ENCODE results near the gene VPS35L.
"Not testable (repeated sequence)": the region's sequence is repeated elsewhere in the genome, so short reads cannot be mapped to it uniquely, and the experiment has no call there.

The VPS35L gene

DNA sequence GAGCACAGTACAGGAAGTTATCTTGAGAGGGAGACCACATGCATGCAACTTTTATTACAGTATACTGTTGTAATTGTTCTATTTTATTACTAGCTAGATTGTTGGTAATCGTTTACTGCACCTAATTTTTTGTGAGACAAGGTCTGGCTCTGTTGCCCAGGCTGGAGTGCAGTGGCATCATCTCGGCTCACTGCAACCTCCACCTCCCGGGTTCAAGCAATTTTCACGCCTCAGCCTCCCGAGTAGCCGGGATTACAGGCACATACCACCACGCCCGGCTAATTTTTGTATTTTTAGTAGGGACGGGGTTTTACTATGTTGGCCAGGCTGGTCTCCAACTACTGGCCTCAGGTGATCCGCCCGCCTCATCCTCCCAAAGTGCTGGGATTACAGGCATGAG is 161.2 kb downstream of the VPS35L start:
- not testable (repeated sequence) for DNase-seq

DNA sequence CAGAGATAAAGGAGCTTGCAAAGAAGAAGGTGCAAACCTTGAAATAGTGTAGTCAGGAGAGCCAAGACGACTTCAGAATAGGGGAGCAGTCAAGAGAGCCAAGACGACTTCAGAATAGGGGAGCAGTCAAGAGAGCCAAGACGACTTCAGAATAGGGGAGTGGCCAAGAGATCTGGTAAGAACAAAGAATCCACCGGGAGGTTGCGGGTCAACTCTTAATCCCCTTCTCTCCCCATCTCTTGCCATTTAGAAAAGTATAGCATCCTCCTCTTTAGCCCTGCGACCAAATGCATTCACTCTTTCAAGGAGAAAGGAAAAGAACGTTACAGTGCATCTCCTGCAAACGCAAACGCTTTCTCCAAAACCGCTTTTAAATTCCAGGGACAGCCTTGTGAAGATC is 161.8 kb downstream of the VPS35L start:
- peak; percentile 20 for DNase-seq

DNA sequence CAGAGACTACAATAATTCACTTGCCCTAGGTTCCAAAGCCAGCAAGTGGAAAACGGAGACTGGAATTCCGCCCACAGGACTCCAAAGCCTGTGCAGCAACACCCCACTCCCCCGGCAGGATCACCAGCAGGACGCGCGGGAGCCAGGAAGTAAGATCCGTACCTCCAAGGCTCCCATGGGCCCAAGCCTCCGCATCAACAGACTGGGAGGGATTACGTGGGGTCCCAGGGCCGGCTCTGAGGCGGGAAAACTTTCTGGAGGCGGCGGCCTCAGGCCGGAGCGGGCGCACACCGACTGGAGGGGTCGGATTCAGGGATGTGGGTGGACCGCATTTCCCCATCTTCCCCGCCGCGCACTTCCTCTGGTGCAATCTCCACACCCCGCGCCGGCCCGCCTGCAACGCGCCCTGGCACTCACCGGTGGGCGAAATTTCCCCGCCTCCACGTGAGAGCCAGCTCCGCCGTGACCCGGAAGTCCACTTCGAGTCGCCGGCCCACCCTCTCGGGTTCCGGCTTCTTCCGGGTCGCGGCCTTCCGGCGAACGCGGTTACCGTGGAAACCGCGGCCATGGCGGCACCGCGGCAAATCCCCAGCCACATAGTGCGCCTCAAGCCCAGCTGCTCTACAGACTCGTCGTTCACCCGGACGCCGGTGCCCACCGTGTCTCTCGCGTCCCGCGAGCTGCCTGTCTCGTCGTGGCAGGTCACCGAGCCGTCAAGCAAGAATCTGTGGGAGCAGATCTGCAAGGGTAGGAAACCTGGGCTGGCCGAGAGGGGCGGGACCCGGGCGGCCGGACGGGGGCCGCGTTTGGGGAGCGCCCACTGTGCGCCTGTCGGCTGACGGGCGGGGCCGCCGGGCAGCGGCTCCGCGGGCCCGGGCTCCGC is 162.5 kb downstream of the VPS35L start, which contains the start of the genes IQCK and KNOP1:
IQCK (plus strand) TSS at position 531 of the 883 bp plus-strand sequence; CDS start at position 567, 36 bp downstream.
KNOP1 (minus strand) TSS at position 487 of the 883 bp plus-strand sequence. CDS start 3,192 bp downstream, outside the sequence.
- peak; percentile 87 for DNase-seq

DNA sequence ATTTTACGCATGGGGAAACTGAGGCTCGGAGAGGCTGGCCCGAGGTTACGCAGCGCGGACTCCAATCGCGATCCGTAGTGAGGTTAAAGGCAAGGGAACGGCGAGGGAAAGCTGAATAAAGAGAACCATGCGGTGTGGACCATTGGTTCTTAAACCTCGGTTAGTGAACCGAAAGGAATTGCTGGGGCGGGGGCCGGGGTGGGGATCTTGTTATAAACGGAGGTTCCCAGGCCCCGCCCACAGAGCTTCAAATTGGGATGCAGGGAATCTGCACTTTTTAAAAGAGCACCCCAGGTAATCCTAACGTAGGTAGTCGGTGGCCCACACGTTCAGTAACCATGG is 163.1 kb downstream of the VPS35L start:
- DNase-seq = peak; percentile 13

DNA sequence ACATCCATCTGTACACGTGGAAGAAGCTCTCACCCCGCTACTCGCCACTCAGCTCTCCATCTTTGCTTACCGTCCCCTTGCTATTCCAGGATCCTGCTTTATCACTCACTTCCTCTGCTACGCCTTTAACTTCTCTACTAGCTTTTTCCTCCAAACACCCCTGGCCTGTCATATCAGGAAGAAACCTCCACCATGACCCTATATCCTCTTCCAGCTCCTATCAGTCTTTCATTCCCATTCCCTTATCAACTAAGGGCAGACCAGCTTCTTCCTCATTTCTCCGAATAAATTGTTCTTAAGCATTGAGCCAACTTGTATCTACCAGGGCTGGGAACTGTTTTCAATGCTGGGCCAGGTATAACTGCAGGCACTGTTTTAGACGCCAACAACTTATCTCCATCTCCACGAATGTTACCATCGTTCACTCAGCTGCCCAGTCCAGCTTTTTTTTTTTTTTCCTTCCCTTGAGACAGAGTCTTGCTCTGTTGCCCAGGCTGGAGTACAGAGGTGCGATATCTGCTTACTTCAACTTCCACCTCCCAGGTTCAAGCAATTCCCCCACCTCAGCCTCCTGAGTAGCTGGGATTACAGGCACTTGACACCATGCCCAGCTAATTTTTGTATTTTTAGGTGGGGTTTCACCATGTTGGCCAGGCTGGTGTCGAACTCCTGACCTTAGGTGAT is 166.9 kb downstream of the VPS35L start:
- DNase-seq = peak; percentile 81

DNA sequence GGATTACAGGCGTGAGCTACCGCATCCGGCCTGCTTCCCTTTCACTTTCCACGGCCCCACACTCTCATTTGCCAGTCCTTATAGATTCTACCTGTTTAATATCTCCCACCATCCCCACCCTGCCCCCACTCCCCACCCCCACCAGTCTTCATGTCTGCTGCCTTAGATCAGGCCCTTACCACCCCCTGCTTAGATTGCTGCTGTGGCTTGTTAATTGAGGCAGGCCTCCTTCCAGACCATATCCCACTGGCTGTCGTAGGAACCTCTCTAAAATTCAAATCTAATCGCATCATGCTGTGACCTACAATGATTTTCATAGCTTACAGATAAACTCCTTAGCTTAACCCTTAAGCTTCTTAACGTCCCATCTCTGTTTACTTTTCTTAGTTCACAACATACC is 167.5 kb downstream of the VPS35L start:
- no peak for DNase-seq

DNA sequence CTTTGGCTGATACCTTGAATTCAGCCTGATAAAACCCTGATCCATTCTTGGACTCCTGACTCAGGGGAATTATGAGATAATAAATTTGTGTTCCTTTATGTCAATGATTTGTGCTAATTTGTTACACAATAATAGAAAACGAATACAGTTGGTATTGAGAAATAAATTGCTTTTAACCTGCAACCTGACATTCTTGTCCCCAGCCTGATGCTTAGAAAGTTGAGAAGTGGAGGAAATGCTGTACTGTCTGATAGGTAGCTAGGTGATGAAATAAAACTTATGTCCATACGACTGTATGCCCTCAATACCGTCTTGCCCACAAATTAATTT is 173.1 kb downstream of the VPS35L start:
- DNase-seq = no peak

DNA sequence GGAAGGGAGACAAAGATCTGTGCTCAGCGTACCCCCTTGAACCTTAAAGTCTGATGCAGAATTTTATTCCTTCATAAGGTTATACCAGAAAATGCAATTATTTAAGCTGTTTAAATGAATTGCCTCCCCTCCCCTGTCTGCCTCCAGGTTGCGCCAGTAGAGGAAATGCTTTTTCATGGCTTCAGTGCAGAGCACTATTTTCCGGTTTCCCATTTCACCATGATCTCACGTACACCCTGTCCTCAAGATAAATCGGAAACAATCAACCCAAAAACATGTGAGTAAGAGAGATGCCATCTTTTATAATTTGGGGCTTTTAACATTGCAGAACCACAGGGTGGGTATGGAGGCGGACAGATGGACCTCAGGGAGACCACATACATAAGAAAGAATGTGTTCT is 178.0 kb downstream of the VPS35L start:
- no peak for DNase-seq

DNA sequence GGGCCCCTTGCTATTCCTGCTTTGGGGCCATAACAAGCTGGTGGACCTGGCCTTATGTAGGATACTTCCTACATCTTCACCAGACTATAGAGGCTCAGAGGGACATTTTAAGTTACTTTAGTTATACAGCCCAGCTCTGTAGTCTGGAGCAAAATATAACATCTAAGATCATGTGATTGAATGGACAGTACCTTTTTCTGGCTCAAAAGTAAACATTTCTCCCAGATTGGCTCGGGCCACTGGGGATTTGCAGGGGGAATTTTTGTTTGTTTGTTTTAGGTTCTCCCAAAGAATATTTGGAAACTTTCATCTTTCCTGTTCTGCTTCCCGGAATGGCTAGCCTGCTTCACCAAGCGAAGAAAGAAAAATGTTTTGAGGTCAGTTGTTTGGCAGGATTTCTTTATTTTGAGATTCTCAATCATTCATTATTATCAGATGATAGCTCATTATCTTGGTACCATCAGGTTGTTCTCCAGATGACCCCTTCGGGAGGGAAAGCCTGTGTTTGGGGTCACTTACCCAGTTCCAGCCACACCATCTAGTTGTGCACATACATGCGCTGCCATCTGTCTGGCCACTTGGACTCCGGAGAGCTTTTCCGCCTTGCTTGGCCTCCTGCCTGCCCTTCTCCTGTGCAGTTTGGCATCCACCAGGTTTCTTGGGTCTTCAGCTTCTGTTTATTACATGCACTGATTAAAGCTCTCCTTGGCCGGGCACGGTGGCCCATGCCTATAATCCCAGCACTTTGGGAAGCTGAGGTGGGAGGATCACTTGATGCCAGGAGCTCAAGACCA is 179.8 kb downstream of the VPS35L start:
- DNase-seq = no peak

DNA sequence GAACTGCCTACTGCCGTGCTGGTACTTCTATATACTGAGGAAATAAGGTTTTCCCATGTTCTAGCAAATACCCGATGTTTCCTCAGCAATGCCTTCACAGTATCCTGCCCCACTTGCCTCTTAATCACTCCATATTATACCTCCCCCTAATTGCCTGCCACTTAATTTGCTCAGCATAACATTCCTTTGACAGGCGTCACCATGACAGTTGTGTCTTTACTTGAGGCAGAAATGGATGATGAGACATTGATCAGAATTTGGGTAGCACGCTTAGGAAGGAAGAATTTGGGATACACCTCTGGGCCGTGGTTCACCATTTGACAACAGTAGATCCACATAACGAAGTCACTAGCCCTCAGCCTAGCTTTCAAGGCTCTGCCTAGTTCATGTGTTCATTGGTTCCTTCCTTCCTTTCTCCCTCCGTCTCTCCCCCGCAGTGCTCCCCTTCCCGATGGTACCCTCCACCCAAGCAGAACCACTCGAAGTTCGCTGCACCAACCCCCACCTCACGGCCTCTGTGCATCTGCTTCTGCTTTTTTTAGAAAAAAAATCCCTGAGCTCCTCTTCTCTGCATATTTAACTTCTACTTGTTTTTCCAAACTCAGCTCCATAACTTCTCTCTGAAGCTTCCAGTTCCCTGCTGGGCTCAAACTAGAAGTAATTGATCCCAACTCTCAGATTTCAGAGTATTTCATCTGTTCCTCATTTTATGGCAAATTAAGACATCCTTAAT is 182.0 kb downstream of the VPS35L start:
- no peak for DNase-seq

DNA sequence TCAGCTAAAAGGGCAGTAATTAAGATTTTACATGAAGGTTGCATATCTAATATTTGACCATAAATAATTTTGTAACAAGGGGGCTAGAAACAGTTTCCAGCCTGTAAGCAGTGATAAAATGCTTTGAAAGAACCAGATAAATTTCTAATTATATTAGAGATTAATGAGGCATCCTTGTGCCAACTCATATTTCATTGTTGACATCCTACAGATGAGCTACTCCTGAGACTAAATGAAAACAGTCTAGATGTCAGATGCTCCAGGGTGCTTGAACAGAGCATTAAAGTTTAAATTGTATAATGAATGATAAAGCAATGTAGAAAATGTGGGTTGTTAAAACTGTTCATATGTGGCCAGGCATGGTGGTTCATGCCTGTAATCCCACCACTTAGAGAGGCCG is 185.9 kb downstream of the VPS35L start:
- no peak for DNase-seq

DNA sequence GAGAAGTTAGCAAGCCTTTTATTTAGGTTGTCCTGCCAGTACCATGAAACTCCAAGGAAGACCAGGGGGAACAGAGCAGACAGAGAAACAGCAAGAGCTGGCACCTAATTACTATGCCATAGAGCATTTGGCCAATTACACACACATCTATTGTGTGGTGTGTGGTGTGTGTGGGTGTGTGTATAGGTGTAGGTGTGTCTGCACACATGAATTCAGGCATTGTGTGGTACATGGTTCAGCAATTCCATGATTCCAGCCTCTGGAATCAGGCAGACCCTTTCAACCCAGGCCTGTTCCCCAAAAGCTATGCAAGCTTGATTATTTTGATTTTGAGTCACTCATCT is 188.3 kb downstream of the VPS35L start:
- DNase-seq = no peak

DNA sequence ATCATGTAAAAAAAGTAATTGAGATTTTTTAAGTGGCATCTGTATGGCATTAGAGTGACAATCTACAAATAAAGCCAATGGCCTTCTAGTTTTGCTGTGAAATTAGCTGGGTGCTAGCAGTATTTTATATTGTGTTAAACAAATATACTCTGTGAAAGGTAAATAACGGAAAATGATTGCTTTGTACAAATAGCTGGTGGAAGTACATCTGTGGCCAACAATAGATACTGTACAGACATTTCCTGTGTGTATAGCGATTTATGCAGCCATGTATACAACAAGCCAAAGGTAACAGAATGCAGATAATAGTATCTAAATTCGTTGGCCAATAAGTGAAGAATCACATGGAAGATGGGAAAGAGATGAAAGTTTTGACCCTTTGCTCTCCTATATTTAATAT is 189.2 kb downstream of the VPS35L start:
- DNase-seq = no peak

DNA sequence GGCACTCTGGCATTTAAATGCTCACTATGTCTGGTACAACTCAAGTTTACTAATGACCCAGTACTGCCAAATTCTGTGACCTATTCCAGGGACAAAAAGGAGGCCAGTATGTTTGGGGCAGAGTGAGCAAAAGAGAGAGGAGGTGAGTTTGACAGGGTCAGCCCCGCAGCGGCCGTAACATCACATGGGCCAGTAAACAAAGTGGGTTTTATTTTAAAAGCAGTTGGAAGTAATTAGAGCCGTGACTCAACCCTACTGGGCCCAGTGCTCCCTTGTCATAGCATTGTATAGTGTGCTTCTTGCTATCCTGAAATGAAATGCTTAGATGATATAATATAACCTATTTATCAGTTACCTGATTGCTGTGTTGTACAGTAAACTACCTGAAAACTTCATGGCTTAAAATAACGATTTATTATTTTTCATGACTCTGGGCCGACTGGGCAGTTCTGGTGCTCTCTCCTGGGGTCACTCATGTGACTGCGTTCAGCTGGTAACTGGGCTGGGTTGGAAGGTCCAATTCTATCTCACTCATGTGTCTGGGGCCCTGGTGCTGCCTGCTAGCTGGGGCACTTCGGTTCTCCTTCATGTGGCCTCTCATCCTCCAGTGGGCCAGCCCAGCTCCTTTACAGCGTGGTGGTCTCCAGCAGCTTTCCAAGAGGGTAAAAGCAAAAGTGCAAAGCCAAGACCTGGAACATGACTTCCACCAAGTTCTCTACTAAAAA is 189.9 kb downstream of the VPS35L start:
- no peak for DNase-seq

DNA sequence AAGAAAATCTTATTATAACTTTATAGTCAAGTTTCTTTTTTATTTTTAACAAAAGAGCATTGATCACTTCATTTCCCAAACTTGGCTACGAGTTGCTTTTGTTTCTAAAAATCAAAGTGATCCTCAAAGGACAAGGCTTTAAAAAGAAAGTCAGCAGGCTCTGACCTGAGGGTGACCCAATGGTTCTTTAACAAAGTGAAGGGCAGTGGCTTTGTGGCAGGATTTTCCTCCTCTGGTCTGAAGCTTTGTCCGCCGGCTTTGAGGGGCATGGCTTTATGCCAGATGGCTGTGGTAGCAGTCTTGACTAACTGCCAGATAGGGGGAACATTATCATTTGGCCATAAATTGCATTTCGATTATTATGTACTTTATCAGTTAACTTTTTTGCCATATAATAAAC is 191.1 kb downstream of the VPS35L start:
- peak; percentile 10 for DNase-seq

DNA sequence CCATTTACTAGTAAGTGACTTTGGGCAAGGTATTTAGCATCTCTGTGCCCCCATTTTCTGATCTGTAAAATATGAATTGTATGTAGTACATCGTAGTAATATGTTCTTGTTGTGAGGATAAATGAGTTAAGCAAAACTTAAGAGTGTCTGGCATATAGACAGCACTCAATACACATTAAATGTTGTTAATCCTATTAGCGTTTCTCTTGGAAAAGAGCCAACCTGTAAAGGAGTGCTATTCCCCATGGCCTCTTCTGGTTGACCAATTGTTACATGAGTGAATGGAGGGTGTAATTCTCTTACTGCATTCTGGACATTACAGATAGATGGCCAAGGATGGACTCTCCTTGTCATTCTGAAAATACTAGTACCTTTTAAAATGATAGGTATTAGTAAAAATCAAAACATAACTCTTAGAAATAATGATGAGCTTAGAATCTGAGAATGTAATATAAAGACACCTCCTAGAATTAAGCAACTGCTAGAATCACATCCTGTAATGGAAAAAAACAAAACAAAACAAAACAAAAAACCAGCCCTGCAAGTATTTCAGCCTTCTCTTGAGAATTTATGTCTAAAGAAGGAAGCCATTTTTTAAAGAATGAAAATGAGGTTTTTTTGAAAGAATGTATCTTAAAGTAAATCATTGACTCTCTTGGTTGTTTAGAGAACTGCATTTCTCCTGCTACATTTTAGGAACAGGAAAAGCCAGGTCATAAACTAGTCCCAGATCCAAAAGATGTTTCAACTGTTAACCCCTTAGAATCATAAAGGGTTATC is 193.1 kb downstream of the VPS35L start:
- no peak for DNase-seq

DNA sequence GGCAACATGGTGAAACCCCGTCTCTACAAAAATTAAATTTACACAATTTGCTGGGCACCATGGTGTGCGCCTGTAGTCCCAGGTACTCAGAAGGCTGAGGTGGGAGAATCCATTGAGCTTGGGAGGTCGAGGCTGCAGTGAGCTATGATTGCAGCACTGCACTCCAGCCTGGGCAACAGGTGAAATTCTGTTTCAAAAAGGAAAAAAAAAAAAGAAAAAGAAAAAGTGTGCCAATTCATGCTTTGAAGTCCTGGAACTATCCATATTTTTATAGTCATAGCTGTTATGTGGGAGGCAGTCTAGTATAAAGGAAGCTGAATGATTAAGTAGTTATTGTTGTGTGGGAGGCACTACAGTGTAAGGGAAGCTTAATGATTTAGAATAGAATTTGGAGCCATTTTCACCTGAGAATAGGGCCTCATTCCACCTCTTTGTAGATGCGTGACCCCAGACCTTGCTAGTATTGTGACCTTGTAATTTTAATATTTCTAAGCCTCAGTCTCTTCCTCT is 194.1 kb downstream of the VPS35L start:
- no peak for DNase-seq

Measured in hematopoietic multipotent progenitor cell treated with erythropoietin and hydrocortisone succinate and interleukin-3 and kit ligand, for 8 days (in vitro differentiated cells).